ENCODE measurements around the gene PTPMT1.

PTPMT1 gene

DNA sequence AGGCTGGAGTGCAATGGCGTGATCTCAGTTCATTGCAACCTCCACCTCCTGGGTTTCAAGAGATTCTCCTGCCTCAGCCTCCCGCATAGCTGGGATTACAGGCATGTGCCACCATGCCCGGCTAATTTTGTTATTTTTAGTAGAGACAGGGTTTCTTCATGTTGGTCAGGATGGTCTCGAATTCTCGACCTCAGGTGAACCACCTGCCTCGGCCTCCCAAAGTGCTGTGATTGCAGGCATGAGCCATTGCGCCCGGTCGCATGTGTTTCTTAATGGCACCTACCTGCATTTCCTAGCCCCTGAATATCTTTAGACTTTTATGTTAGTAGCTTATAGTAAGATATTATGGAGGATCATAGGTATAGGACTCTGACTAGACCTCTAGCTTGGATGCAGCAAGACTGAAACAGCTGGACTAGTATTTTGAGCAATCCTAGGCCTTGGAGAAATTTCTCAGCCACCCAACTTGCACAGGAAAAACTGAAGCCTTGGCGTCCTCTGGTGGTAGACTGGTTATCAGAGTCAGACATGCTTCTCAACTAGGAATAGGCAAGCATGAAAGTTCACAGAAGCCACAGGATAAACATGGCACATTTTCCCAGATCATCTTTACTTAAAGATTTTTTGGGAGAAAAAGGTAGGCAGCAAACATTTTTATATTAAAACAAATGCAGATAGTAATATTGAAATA lies 51.5 kb downstream of the PTPMT1 start:
- no peak for DNase-seq

- DNase-seq: no peak
These were observed 52.0 kb downstream of the PTPMT1 start for GRCh38 chr11:47617417-47617809.

- DNase-seq: no peak
These were observed 55.5 kb downstream of the PTPMT1 start for GRCh38 chr11:47620836-47621378.

All from activated gamma-delta T cell (primary cell).